ENCODE measurements around the gene ZNF496. TPM values are rescaled to one million over a fixed set of nuclear protein-coding genes. Genes with fewer than 3 reads are reported as not detected.
"Not testable (repeated sequence)": the region's sequence is repeated elsewhere in the genome, so short reads cannot be mapped to it uniquely, and the experiment has no call there.

ZNF496 gene
- total RNA-seq (2014; rRNA removed; shearing (Covaris generic)): 22.1 and 36.4 TPM in 2 replicates

DNA sequence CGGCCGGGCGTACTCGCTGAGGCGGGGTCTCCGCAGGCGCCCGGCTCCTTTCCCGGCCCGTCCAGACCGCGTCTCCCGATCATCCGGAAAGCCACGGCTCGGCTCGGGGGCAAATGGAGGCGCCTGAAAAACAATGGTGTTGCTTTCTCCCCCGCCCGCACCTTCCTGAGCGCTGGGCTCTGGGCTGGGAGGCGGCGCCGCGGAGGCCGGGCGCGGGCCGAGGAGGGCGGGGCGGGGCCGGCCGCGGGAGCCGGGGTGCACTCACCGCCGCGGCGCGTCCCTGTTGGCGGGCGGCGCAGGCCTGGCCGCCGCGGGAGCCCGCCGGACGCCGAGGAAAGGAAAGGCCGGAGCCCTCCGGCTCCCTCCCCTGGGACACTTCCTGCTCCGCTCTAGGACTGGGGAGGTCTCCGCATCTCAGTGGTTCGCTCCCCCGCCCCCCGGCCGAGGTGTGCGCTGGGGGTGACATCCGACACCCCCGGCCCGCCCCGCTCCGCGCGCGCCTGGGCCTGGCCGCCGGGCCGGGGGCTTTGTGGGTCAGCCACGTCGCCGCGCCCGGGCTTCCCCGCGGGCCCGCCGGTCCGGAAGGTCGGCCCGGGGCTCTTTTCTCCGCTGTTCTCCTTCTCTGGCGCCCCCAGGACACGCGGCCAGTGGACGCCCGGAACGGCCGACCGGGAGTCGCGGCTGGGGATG lies at the start of gene ZNF496:
Gene ZNF496, minus strand, starts transcription at position 343 of the 690 bp plus-strand sequence. CDS start 2,289 bp downstream, outside the sequence.
- peak; percentile 89 for DNase-seq (ENCODE audit: low read depth)

DNA sequence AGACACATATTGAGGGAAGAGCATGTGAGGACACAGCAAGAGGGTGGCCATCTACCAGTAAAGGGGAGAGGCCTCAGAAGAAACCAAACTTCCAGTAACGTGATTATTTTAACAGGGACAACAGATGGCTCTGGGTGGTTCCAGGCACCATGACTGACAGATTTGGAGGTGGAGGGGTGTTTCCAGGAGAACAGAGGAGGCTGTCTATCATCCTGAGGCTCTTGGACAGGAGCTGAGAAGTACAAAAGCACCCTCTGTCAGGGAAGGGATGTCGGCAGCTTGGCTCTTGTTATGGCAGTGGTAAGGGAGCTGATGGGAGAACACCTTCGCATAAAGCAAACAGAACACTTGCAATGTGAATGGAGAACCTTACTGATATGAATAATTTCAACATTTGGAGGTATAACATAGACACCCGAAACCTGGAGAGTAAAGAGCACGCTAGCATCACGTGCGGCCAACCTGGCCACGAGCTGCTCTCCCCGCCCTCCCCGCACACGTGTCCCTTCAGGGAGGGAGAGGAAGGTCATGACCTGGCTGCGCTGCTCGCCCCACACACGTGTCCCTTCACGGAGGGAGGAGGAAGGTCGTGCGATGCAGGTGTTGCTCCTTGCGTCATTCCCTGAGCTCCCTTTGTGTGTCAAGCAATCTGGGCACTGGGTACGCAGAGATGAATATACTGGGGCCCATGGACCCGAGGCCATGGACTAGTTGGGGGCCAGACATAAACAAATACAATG lies 46.8 kb upstream of the ZNF496 start:
- DNase-seq (ENCODE audit: low read depth): no peak

DNA sequence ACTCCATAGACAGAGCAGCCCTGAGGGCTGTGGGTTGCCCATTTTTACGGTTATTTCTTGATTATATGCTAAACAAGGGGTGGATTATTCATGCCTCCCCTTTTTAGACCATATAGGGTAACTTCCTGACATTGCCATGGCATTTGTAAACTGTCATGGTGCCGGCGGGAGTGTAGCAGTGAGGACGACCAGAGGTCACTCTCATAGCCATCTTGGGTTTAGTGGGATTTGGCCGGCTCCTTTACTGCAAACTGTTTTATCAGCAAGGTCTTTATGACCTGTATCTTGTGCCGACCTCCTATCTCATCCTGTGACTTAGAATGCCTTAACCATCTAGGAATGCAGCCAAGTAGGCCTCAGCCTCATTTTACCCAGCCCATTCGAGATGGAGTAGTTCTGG lies 46.0 kb upstream of the ZNF496 start:
- DNase-seq (ENCODE audit: low read depth): not testable (repeated sequence)

DNA sequence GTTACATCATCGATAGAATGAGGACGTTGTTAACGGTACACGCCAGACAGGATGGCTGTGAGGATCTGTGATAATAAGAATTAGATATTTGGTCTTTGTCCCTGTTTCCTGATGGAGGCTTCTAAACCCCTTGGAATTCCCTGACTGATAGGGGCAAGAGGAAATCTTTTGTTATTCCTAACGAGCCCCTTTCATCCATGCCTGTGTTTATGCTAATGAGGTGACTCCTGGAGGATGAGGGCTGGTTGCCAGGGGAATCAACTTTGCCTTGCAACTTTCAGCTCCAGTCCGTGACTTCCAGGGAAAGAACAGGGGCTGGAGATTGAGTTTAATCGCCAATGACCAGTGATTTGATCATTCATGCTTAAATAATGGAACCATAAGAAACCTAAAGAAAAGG lies 45.0 kb upstream of the ZNF496 start:
- DNase-seq (ENCODE audit: low read depth): no peak

DNA sequence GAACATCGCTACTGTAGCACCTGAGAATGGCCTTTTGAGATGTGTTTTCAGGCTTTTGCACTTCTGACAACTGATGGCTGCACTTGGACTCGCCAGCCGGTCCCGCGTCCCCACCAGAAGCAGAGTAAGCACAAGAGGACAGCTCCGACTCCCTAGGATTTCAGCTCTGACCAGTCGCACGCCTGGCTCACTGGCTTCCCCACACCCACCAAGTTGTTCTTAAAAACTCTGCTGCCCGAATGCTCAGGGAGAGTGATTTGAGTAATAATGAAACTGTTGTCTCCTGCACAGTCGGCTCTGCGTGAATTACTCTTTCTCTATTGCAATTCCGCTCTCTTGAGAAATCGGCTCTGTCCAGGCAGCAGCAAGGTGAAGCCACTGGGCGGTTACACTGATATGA lies 44.1 kb upstream of the ZNF496 start:
- DNase-seq (ENCODE audit: low read depth): no peak

DNA sequence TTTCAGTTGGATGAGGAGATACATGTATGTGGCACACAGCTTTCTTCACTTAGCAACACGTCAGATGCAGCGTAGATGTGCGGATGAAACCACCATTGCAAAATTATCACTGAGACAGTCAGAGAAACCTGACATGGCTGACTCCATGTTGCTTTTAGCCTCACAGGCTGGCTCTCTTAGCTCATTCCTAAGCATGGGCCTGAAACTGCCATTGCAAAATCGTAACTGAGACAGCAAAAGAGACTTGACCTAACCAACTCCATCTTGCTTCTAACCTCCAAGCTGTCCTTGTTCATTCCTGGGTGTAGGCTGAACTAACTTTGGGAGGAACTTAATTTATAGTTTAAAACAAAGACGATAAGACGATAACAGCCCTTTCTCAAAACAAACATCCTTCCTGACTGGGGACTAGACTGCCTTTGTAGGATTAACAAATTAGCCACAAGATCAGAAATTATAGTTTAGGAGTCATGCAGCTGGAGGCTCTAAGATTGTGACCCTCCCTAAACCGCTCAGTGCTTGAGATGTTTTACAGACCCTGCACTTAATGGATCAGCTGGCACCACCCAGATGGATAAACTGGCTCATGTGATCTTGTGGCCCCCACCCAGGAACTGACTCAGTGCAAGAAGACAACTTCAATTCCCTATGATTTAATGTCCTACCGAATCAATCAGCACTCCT lies 43.1 kb upstream of the ZNF496 start:
- DNase-seq (ENCODE audit: low read depth): not testable (repeated sequence)

DNA sequence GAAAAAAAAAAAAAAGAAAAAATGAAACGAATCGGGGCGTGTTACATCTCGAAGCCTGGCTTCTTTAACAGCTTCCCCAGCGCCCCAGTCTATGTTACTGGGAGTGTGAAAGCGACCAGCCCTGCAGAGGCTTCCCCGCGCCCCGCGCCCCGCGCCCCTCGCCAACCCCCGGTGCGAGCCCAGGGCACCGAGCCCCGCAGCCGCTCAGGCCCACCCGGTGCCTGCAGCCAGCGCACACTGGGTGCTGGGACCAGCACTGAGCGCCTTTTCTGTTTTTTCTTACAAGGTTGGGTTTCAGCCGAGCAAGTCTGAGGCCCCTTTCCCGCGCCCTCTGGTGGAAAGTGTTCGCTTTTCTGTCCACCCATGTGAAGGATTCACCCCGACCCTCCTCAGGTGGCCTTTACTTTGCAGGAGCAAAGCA lies 42.1 kb upstream of the ZNF496 start:
- DNase-seq (ENCODE audit: low read depth): no peak

DNA sequence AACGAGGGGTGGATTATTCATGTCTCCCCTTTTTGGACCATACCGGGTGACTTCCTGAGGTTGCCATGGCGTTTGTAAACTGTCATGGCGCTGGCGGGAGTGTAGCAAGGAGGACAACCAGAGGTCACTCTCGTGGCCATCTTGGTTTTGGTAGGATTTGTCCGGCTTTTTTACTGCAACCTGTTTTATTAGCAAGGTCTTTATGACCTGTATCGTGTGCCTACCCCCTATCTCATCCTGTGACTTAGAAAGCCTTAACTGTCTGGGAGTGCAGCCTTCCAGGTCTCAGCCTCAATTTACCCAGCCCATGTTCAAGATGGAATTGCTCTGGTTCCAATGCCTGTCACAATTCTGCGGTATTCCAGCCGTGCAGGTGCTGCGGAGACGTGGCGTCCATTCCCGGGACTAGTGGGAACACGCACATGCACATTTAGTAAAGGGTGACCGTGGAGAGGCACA lies 40.2 kb upstream of the ZNF496 start:
- DNase-seq (ENCODE audit: low read depth): no peak

DNA sequence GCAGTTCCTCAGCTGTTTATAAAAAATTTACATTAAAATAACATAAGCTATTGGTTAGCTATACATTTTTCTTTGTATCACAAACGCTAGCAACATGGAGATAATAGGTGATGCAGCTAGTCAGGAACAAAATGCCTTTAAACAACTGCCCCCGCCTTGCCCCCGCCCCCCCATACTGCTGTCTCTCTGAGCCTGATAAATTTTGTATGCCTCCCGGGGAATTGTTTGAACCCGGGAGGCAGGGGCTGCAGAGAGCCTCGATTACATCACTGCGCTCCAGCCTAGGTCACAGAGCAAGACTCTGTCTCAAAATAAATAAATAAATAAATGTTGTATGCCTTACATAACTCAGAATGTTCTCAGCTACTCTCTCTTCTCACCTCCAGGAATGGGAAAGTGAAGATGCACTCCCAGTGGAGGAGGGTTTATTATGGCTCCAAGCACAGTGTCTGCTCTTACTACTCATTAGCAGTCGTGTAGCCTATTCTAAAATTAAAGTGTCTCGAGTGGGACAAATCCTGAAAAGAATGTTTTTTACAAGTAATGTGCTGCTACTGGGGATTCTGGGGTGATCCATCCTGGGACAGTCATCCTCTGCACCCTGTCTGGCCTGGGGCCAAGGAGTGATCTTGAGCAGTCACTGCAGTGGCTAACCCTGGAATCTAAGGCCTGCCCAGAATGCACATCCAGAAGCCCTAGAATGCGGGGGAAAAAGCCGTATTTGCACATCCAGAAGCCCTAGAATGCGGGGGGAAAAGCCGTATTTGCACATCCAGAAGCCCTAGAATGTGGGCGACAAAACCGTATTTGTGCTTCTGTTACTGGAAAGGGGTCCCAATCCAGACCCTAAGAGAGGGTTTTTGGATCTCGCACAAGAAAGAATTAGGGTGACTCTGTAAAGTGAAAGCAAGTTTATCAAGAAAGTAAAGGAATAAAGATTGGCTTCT lies 39.4 kb upstream of the ZNF496 start:
- DNase-seq (ENCODE audit: low read depth): peak; percentile 8

DNA sequence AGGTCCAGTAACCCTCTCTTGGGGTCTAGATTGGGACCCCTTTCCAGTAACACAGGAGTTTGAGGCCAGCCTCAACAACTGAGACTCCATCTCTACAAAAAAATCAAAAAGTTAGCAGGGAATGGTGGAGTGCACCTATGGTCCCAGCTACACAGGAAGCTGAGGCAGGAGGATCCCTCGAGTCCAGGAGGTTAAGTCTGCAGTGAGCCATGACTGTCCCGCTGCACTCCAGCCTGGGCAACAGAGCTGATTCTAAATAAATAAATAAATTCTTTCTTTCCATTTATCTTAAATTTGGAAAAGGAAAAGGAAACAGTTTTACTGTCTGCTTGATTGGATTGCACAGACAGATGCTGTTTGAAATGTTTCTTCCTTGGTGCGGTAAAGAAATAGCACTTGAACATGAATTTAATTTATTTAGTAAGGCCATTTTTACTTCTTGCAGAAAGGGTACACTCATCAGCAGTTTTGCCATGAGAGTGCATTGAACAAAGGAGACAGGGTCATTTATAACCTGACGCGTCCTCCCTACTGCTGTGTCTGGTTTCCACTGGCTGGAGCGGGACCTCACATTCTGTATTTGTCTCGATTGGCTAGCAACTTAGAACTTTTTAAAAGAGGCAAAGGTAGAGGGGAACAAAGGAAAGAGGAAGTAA lies 37.0 kb upstream of the ZNF496 start:
- DNase-seq (ENCODE audit: low read depth): no peak

DNA sequence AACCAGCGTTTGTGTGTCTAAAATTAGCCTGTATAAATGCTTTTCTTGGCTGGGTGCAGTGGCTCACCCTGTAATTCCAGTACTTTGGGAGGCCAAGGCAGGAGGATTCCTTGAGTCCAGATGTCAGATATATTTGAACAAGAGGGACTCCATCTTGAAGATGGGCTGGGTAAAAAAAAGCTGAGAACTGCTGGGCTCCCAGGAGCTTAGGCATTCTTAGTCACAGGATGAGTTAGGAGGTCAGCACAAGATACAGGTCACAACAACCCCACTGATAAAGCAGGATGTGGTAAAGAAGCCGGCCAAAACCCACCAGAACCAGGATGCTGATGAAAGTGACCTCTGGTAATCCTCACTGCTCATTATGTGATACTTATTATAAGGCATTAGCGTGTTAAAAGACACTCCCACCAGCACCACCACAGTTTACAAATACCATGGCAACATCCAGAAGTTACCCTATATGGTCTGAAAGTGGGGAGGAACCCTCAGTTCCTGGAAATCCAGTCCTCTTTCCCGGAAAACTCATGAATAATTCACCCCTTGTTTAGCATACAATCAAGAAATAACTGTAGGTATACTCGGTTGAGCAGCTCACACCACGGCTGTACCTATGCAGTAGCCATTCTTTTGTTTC lies 36.2 kb upstream of the ZNF496 start:
- DNase-seq (ENCODE audit: low read depth): peak; percentile 46

DNA sequence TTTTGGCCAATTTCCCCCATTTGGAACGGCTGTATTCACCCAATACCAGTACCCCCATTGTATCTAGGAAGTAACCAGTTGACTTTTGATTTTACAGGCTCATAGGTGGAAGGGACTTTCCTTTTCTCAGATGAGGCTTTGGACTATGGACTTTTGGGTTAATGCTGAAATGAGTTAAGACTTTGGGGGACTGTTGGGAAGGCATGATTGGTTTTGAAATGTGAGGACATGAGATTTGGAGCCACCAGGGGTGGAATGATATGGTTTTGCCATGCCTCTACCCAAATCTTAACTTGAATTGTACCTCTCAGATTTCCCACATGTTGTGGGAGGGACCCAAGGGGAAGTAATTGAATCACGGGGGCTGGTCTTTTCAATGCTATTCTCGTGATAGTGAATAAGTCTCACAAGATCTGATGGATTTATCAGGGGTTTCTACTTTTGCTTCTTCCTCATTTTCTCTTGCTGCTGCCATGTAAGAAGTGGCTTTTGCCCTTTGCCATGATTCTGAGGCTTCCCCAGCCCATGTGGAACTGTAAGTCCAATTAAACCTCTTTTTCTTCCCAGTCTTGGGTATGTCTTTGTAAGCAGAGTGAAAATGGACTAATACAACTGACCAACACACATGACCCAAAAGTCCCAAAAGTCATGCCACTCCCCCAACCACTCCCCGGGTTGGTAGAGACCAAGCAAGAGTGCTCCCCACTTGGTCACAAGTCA lies 35.4 kb upstream of the ZNF496 start:
- no peak for DNase-seq (ENCODE audit: low read depth)

DNA sequence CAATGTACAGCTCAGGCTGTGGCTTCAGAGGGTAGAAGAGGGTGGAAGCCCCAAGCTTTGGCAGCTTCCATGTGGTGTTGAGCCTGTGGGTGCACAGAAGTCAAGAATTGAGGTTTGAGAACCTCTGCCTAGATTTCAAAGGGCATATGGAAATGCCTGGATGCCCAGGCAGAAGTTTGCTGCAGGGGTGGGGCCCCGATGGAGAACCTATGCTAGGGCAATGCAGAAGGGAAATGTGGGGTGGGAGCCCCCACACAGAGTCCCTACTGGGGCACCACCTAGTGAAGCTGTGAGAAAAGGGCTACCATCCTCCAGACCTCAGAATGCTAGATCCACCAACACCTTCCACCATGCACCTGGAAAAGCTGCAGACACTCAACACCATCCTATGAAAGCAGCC lies 34.7 kb upstream of the ZNF496 start:
- not testable (repeated sequence) for DNase-seq (ENCODE audit: low read depth)

DNA sequence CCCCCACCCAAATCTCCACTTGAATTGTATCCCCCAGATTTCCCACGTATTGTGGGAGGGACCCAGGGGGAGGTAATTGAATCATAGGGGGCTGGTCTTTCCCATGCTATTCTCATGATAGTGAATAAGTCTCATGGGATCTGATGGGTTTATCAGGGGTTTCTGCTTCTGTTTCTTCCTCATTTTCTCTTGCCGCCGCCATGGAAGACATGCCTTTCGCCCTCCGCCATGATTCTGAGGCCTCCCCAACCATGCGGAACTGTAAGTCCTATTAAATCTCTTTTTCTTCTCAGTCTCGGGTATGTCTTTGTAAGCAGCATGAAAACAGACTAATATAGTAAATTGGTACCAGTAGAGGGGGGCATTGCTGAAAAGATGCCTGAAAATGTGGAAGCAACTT lies 33.4 kb upstream of the ZNF496 start:
- no peak for DNase-seq (ENCODE audit: low read depth)

DNA sequence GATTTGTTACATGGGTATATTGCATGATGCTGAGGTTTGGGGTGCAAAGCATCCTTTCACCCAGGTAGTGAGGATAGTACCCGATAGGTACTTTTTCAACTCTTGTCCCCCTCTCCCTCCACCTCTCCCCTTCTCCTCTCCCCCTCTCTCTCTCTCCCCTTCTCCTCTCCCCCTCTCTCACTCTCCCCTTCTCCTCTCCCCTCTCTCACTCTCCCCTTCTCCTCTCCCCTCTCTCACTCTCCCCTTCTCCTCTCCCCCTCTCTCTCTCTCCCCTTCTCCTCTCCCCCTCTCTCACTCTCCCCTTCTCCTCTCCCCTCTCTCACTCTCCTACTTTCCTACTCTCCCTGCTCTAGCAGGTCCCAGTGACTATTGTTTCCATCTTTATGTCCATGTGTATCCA lies 31.3 kb upstream of the ZNF496 start:
- DNase-seq (ENCODE audit: low read depth): not testable (repeated sequence)

DNA sequence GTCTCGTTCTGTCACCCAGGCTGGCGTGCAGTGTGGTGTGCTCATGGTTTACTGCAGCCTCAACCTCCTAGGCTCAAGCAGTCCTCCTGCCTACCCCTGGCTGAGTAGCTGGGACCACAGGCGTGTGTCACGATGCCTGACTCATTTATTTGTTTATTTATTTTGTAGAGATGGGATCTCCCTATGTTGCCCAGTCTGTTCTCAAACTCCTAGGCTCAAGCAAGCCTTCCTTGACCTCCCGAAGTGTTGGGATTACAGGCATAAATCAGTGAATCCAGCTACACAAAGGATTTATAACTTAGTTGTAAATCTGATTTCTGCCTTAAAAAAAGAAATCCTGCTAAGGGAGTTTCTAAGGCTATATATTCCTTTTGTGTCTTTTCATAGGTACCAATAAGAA lies 30.5 kb upstream of the ZNF496 start:
- peak; percentile 26 for DNase-seq (ENCODE audit: low read depth)

DNA sequence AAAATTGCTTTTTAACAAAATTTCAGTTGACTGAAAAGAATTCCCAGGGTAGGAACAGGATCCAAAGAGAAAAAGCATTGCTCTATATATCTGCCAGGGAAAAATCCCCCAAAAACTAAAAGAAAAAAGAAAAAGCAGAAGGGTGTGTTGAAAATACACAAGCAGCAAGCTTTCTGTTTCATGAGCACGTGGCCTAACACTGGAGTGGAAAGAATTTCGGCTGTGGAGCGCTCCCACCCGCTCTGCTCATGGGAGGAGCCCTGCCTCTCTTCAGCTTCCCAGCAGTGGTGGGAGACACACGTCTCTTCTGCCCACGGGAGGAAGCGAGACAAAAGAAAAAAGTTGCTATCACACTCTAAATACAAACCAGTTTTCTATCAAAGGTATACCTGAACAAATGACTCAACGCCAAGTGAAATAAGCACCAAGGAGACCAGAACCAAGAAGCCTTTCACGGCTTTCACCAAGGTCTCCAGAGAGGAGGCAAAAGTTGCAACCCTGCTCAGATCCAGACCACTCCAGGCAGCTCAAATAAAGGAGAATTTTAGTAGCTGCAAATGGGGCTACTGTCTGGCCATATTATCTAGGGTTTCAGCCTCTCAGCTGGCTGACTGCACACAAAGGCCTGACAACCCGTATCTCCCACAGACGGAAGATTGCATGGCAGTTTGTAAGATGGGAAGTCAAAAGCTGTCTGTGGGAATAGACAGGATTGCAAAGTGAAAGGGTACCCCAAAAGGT lies 29.5 kb upstream of the ZNF496 start:
- DNase-seq (ENCODE audit: low read depth): no peak

DNA sequence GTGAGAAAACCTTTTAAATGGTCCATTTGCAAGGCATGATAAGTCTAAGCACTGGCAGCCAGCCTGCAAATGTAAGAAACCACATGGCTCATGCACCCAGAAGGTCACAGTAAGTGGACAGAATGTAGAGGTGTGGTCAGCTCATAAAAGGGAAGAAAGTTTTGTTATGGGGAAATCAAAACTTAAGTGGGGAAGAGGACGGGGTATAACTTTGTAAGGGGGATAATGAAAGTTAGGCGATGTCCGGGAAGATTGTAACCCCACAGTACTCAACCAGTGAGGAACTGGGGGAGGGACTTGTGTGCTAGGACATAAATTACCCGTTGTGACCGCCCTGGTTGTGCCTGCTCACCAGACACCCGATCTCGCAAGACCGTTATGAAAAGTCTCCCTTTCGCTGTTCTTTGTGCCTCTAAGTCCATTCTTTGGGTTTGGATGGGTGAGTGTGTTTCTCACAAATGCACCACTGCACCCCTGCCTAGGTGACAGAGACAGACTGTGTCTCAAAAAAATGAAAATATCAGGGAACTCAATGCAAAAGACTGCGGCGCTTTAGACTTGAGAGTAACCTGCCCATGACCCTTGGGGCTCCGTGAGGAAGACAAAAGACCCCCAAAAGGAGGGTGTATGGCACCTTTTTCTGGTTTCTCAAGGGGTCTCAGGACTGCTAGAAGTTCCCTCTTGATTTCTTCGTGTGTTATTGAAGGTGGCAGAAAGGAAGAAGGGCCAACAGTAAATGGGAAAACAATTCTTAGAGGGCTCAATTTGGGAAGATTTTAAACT lies 28.6 kb upstream of the ZNF496 start:
- peak; percentile 13 for DNase-seq (ENCODE audit: low read depth)
